NCI-H2081 (cell line): ENCODE data around the gene HOXC12.

ENCODE experiments used
- DNase-seq, 2 experiments: peaks; one replicate each; lab custom pipeline; 2025; lab: John Stamatoyannopoulos, UW

Gene HOXC12

GRCh38 chr12:53956914-53957536 is 2.3 kb downstream of the HOXC12 start:
- no peak for DNase-seq

GRCh38 chr12:53958128-53958527 is 3.4 kb downstream of the HOXC12 start:
- DNase-seq: no peak

- DNase-seq: no peak
These were observed 4.6 kb downstream of the HOXC12 start for GRCh38 chr12:53959314-53959713.

GRCh38 chr12:53960187-53961024 is 5.7 kb downstream of the HOXC12 start:
- DNase-seq: no peak

- DNase-seq: no peak
These were observed 6.5 kb downstream of the HOXC12 start for GRCh38 chr12:53961025-53961761.

- DNase-seq: no peak
These were observed 8.3 kb downstream of the HOXC12 start for GRCh38 chr12:53963005-53963404.

GRCh38 chr12:53963434-53964314 is 9.0 kb downstream of the HOXC12 start:
- DNase-seq: no peak

- no peak for DNase-seq
These were observed 9.6 kb downstream of the HOXC12 start for GRCh38 chr12:53964315-53964713.

- DNase-seq: no peak
These were observed 10.8 kb downstream of the HOXC12 start for GRCh38 chr12:53965281-53966084.

GRCh38 chr12:53966085-53966384 is 11.3 kb downstream of the HOXC12 start:
- DNase-seq: no peak

GRCh38 chr12:53966385-53967133 is 11.9 kb downstream of the HOXC12 start:
- no peak for DNase-seq

- DNase-seq: no peak
These were observed 12.8 kb downstream of the HOXC12 start for GRCh38 chr12:53967421-53967925.

- no peak for DNase-seq
These were observed 13.8 kb downstream of the HOXC12 start for GRCh38 chr12:53968214-53969127.

- DNase-seq: no peak
These were observed 15.0 kb downstream of the HOXC12 start for GRCh38 chr12:53969588-53970259.

GRCh38 chr12:53970451-53970850 is 15.7 kb downstream of the HOXC12 start:
- no peak for DNase-seq

GRCh38 chr12:53971129-53971528 is 16.4 kb downstream of the HOXC12 start:
- DNase-seq: no peak

GRCh38 chr12:53971686-53972085 is 17.0 kb downstream of the HOXC12 start:
- no peak for DNase-seq

- DNase-seq: no peak
These were observed 17.5 kb downstream of the HOXC12 start for GRCh38 chr12:53972152-53972702.
